ENCODE data around the gene CELA2B.

DNA sequence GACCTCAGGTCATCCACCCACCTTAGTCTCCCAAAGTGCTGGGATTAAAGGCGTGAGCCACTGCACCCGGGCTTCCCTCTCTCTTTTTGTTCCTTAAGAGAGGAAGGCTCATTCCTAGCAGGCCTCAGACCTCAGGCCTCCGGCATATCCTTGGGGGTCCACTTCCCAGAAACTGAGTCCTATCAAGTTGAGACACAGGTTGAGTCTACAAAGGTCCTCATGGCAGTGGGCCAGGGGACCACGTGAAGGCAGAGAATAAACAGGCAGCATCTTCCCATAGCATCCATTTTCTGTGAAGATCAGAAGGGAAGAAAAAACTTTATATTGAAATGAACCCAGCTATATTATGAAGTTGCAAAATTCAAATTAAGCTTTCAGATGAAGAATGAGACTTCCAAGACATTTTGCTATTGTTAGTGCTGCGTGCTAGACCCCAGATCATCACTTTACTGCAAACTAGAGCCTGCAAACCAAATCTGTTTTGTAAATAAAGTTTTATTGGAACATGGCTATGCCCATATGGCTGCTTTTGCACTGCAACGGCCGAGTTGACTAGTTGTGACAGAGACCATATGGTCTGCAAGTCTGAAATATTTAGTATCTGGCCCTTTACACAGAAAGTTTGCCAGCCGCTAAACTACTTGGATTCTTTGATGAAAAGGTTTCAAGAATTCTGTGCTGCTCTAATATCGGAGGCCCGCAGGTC is 22.9 kb upstream of the CELA2B start:
- TF ChIP-seq CTCF (conservative IDR thresholded peaks at IDR 0.05 in 1 of 2, IDR thresholded peaks at IDR 0.05 in 1 of 2; ENCODE audit: low read depth in 1 of 2, low read length in 2 of 2): no peak
- no peak for TF ChIP-seq EZH2 (IDR thresholded peaks at IDR 0.05; ENCODE audit: low read length, missing control alignments)

Data from fibroblast of lung (primary cell).